ENCODE measurements around the gene METTL4.
A peak's percentile ranks its signal among the peaks of the same experiment; 100 is the strongest.

The METTL4 gene

GRCh38 chr18:2571200-2572170 is at the start of gene METTL4, which contains the start of gene NDC80:
TSS of gene METTL4 (minus strand) at chr18:2571505. CDS start at chr18:2567216, 4,289 bp downstream.
TSS of gene NDC80 (plus strand) at chr18:2571557. CDS start at chr18:2572986, 1,429 bp downstream.
- DNase-seq (ENCODE audit: low spot score): peak; percentile 91

GRCh38 chr18:2618009-2618408 is 46.7 kb upstream of the METTL4 start:
- DNase-seq (ENCODE audit: low spot score): no peak

- no peak for DNase-seq (ENCODE audit: low spot score)
Observed at GRCh38 chr18:2617401-2617998, 46.2 kb upstream of the METTL4 start.

GRCh38 chr18:2612996-2613395 is 41.7 kb upstream of the METTL4 start:
- no peak for DNase-seq (ENCODE audit: low spot score)

- no peak for DNase-seq (ENCODE audit: low spot score)
Observed at GRCh38 chr18:2610549-2610948, 39.2 kb upstream of the METTL4 start.

GRCh38 chr18:2609604-2610003 is 38.3 kb upstream of the METTL4 start:
- DNase-seq (ENCODE audit: low spot score): no peak

- no peak for DNase-seq (ENCODE audit: low spot score)
Observed at GRCh38 chr18:2606335-2606734, 35.0 kb upstream of the METTL4 start.

- no peak for DNase-seq (ENCODE audit: low spot score)
Observed at GRCh38 chr18:2602844-2603243, 31.5 kb upstream of the METTL4 start.

- no peak for DNase-seq (ENCODE audit: low spot score)
Observed at GRCh38 chr18:2597639-2598038, 26.3 kb upstream of the METTL4 start.

- no peak for DNase-seq (ENCODE audit: low spot score)
Observed at GRCh38 chr18:2590303-2590702, 19.0 kb upstream of the METTL4 start.

GRCh38 chr18:2589345-2590068 is 18.2 kb upstream of the METTL4 start:
- no peak for DNase-seq (ENCODE audit: low spot score)

- DNase-seq (ENCODE audit: low spot score): no peak
Observed at GRCh38 chr18:2588666-2589344, 17.5 kb upstream of the METTL4 start.

- no peak for DNase-seq (ENCODE audit: low spot score)
Observed at GRCh38 chr18:2587788-2588187, 16.5 kb upstream of the METTL4 start.

- DNase-seq (ENCODE audit: low spot score): no peak
Observed at GRCh38 chr18:2573408-2573807, 2.1 kb upstream of the METTL4 start.

- no peak for DNase-seq (ENCODE audit: low spot score)
Observed at GRCh38 chr18:2572892-2573291, 1.6 kb upstream of the METTL4 start.

GRCh38 chr18:2572171-2572569 is 865 bp upstream of the METTL4 start:
- DNase-seq (ENCODE audit: low spot score): no peak

- peak; percentile 89 for DNase-seq (ENCODE audit: low spot score)
Observed at GRCh38 chr18:2570772-2571199, 519 bp downstream of the METTL4 start.

- no peak for DNase-seq (ENCODE audit: low spot score)
Observed at GRCh38 chr18:2569338-2570207, 1.7 kb downstream of the METTL4 start.

- DNase-seq (ENCODE audit: low spot score): no peak
Observed at GRCh38 chr18:2568605-2569004, 2.7 kb downstream of the METTL4 start.

- DNase-seq (ENCODE audit: low spot score): no peak
Observed at GRCh38 chr18:2568129-2568528, 3.2 kb downstream of the METTL4 start.

GRCh38 chr18:2564373-2564772 is 6.9 kb downstream of the METTL4 start:
- no peak for DNase-seq (ENCODE audit: low spot score)

Data from left forelimb (tissue), 1 donor.